ENCODE results near the gene C1orf21.

The C1orf21 gene

GRCh38 chr1:184416946-184417345 lies 30.1 kb downstream of the C1orf21 start:
- no peak for DNase-seq (ENCODE audit: low read depth)

- DNase-seq (ENCODE audit: low read depth): no peak
Observed at GRCh38 chr1:184417916-184418315, 31.1 kb downstream of the C1orf21 start.

- DNase-seq (ENCODE audit: low read depth): no peak
Observed at GRCh38 chr1:184418652-184419349, 32.0 kb downstream of the C1orf21 start.

GRCh38 chr1:184419350-184420161 lies 32.7 kb downstream of the C1orf21 start:
- no peak for DNase-seq (ENCODE audit: low read depth)

- DNase-seq (ENCODE audit: low read depth): no peak
Observed at GRCh38 chr1:184422490-184423233, 35.8 kb downstream of the C1orf21 start.

GRCh38 chr1:184423649-184424048 lies 36.8 kb downstream of the C1orf21 start:
- DNase-seq (ENCODE audit: low read depth): no peak

- no peak for DNase-seq (ENCODE audit: low read depth)
Observed at GRCh38 chr1:184424157-184424556, 37.3 kb downstream of the C1orf21 start.

GRCh38 chr1:184424945-184425344 lies 38.1 kb downstream of the C1orf21 start:
- DNase-seq (ENCODE audit: low read depth): no peak

GRCh38 chr1:184425449-184426277 lies 38.8 kb downstream of the C1orf21 start:
- DNase-seq (ENCODE audit: low read depth): no peak

- DNase-seq (ENCODE audit: low read depth): no peak
Observed at GRCh38 chr1:184426278-184426674, 39.4 kb downstream of the C1orf21 start.

GRCh38 chr1:184427722-184428121 lies 40.9 kb downstream of the C1orf21 start:
- no peak for DNase-seq (ENCODE audit: low read depth)

GRCh38 chr1:184428604-184429003 lies 41.8 kb downstream of the C1orf21 start:
- no peak for DNase-seq (ENCODE audit: low read depth)

GRCh38 chr1:184429335-184429734 lies 42.5 kb downstream of the C1orf21 start:
- no peak for DNase-seq (ENCODE audit: low read depth)

- DNase-seq (ENCODE audit: low read depth): no peak
Observed at GRCh38 chr1:184433956-184434502, 47.2 kb downstream of the C1orf21 start.

- DNase-seq (ENCODE audit: low read depth): no peak
Observed at GRCh38 chr1:184437291-184437690, 50.5 kb downstream of the C1orf21 start.

GRCh38 chr1:184438363-184438762 lies 51.5 kb downstream of the C1orf21 start:
- no peak for DNase-seq (ENCODE audit: low read depth)

- no peak for DNase-seq (ENCODE audit: low read depth)
Observed at GRCh38 chr1:184442260-184442659, 55.4 kb downstream of the C1orf21 start.

GRCh38 chr1:184443201-184443600 lies 56.4 kb downstream of the C1orf21 start:
- DNase-seq (ENCODE audit: low read depth): no peak

GRCh38 chr1:184443624-184444023 lies 56.8 kb downstream of the C1orf21 start:
- no peak for DNase-seq (ENCODE audit: low read depth)

GRCh38 chr1:184445997-184446396 lies 59.2 kb downstream of the C1orf21 start:
- no peak for DNase-seq (ENCODE audit: low read depth)

GRCh38 chr1:184447651-184448185 lies 60.9 kb downstream of the C1orf21 start:
- no peak for DNase-seq (ENCODE audit: low read depth)
